Posterior cingulate gyrus (tissue), 11 donors: Measurements from ENCODE around the gene DNAH7.

Source experiments
- DNase-seq, 10 donors: peaks; one replicate each; pipeline versions ENCODE4 v3.0.0 to v3.0.0-alpha.2; 2020 to 2021; ENCODE audit warnings: mixed read lengths in 3 of 10
- intact Hi-C: fragments of 100-400 bp; cut with DNase I; formaldehyde crosslinking; loops from one replicate; pipeline ENCODE4 v1.15.1; 2023

Gene DNAH7

DNA sequence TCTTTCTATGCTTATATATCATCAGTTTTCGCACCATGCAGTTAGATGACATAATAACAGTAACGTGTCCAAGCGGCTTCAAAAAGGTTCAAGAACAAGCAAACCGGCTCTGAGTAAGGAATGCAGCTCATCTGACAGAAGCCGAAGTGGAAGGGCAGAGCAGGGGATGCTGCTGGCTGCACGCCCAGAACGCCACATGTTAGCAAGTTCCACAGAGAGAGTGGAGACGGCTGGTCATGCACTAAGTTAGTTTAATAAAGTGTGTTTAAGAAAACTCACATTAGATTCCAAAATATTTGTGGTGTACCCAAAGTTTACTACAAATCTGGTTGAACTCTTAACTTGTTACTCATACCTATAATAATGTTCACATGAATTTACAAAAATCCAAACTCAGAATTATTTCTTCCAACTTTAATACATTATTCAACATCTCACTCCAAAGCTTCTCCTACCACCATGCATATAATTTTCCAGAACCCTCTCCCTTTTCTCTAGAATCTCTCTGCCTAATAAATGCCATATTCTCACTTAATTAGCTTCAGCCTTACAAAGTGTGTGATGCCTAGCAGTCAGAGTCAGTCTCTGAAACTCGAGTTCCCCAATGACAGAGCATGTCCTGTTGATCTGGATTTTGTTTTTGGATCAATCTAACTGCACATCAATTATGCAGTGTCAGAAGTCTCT lies 170.0 kb downstream of the DNAH7 start:
- DNase-seq = peak; percentile 61 to 96 (median 82)
- intact Hi-C loops = no loop called here

DNA sequence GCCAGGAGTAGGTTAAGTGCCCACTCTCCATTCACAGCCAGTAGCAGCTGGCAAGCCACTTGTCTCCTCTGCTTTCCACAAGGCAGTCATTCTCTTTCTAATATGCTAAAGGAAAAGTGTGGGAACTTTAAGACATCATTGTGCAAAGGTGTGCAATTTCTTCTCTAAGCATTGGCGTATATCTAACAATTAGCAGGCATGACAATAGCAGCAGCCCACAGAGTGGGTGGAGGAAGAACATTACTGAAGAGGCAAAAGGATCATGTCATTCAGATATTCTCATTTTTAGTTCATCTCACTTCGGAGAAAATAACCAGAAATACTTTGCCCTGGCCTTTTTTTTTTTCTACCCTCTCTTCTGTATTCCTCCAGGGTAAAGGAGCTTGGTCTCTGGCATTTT lies 177.6 kb downstream of the DNAH7 start:
- intact Hi-C loops = no loop called here
- DNase-seq = no peak

DNA sequence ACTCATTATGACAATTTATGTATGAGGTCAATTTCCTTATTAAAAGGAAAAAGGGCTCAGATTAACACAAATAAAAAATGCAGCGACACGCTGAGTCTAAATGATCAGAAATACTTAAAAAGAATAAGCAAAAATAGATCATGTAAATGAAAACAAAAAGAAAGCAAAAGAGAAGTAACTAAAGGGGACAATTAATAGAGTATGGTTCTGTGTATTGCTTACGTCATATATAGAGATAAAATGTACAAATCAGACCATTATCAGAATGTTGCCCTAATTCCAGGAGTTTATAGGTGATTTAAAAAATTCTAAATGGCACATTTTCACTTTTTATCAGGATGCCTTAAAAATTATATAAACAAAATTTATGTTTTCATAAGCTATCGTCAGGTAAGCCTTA lies 189.5 kb downstream of the DNAH7 start:
- intact Hi-C loops = no loop called here
- no peak for DNase-seq

DNA sequence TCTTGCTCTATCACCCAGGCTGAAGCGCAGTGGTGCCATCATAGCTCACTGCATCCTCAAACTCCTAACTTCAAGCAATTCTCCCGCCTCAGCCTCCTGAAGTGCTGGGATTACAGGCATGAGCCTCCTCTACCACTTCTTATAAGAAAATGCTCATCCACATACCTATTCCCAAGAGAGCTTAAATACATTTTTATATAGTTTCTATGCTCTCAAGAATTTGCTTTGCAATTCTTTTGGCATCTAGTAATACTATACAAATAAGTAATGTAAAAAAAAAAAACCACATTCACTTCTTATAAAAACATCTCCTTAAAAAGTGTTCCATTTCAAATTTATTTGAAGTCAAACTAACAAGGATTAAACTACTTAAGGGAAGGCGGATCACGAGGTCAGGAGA lies 197.3 kb downstream of the DNAH7 start:
- DNase-seq = no peak
- intact Hi-C loops = no loop called here

DNA sequence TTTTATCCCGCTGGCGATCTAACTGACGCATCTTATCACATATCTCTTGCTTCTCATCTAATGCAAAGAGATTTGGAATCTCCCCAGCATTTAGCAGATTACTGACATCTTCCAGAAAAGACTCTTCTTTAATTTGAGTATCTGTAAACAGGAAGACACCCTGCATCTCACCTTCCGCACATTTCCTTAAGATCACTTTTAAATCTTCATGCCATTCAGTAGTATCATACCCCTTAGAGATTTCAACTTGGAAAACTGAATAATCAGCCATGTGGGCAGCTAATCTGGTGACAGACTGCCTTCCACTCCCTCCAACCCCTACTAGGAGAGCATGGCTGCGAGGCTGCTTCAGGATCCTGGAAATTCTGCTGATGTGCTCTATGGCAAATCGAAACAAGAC lies 204.3 kb downstream of the DNAH7 start:
- DNase-seq = no peak
- intact Hi-C loops = no loop called here

DNA sequence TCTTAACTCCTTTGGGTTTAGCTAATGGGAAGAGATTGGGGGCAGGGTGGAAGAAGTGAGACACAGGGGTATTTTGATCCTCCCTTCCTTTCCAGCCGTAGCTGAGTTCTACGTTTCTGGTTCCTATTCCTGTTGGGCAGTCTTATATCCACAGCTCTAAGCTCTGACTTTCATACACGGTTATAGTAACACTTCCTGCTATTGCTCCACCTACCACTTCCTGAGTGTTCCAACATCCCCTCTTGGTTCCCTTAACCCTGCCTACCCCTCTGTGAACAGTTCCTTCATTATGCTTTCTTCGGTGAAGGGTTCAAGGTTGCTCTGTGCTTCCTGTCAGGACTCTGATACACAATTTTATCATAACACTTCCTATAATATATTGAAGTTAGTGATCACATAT lies 205.1 kb downstream of the DNAH7 start:
- intact Hi-C loops = no loop called here
- no peak for DNase-seq

DNA sequence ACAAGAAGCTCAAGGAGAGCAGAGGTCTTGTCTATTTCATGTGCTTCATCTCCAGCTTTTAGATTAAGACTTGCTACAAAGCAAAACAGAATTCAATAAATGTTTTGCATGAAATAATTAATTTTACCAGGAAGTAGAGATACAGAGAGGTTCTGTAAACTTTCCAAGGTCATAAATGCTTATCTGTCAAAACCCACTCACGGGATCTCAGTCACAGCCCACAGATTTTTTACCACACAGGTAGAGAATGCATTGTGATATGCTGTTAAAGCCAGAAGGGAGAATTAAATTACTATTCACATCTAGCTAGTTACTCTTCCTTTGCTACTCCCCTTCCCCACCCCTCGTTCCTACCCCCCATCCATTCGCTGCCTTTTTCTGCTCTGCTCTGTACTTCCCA lies 205.5 kb downstream of the DNAH7 start:
- DNase-seq = no peak
- intact Hi-C loops = no loop called here

DNA sequence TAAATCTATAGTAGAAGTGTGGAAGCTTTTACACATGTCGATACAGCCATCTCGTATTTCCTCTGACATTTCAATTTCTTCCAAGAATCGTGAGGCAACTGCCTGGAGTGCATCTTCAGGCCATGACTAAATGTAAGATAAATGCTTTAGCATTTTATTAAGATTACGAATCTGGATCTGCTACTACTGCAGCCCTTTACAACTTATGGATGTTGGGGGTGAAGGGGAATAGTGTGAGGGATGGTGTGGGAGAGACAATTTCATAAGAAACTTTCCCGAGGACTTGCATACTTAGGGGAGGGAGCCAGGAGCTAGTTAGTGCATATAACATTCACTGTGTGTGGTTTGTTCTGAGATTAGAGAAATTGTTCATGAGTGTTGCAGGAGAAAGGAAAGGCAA lies 206.8 kb downstream of the DNAH7 start:
- intact Hi-C loops = no loop called here
- no peak for DNase-seq

DNA sequence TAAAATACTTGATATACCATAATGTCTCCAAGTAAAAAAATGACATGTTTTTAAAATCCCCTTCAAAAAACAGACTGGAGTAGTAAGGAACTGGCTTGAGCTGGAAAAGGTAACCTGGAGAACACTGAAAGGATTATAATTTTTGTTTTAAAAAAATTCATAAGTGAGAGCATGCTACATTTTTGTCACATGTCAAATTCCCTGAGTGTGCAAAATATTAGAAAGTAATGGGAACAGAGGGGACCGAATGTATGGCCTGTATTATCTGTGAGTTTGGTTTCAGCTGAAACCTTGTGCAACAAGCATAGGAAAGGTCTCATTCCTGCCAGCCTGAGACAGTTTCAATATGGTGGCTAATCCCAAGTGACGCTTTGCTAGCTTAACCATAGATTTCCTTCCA lies 209.1 kb downstream of the DNAH7 start:
- no peak for DNase-seq
- intact Hi-C loops = no loop called here

DNA sequence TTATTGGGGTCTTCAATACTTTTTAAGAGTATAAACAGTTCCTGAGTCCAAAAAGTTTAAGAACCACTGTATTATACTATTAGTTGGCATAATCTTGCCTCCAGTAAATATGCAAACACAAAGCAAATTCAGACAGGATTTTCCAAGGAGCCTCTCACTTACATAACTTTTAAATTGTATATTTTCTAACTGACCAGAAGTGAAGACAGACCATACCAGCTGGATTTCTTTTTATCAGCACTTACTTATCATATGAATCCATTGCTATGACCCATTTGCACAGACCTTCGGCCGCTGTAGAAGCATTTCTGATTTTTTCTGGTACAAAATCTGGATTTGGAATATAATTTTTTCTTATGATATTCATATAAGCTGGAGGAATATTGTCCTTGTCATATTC lies 211.5 kb downstream of the DNAH7 start:
- intact Hi-C loops = no loop called here
- no peak for DNase-seq

DNA sequence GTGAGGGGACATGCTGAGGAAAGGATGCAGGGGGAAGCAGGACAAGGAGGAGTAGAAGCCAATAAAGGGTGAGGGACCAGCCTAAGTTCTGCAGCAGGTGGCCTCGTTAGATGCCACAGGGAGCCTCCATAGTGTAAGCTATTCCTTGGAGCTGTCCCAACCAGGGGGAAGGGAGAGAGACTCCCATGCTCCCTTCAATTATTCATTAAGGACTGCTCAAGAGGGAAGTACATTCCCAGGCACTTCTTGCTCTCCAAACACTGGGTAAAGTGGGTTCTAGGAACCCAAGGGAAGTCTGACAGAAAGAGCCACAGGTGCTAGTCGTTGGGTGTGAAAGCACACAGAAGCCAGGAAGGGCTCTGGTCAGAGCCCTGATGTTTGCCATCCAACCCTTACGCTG lies 217.9 kb downstream of the DNAH7 start:
- DNase-seq = no peak
- intact Hi-C loops = no loop called here

DNA sequence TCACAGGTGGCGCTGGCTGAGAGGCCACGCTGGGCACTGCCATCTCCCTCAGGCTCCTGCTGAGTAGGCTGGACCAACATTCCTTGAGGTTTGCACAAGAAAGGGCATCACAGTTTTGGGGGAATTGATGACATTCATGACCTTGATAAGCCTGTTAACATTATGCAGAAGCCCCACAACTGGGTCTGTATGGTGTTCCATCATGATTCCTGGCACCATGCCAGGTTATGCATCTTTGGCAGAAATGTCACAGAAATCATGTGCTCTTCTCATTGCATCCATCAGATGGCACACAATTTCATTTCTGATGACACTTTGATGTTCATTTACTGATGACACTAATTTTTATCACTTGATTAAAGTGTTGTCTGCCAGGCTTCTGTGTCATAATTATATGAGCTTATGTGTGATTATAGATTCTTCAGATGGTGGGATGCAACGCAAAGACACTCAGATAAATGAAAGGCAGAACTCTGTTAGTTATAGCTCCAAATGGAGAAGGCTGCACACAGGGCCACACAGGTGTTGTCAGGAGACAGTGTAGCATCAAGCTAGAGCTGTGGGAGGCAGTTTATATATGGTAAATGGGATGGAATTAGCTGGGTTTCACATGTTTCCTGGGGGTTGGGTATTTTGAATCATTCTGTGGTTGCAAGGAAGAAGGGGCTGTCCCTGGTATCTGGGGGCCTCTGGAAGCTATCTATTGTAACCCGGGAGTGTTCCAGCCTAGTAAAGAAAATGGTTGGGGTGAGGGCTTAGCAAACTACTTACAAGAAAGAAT lies 220.3 kb downstream of the DNAH7 start:
- no peak for DNase-seq
- intact Hi-C loops = no loop called here

DNA sequence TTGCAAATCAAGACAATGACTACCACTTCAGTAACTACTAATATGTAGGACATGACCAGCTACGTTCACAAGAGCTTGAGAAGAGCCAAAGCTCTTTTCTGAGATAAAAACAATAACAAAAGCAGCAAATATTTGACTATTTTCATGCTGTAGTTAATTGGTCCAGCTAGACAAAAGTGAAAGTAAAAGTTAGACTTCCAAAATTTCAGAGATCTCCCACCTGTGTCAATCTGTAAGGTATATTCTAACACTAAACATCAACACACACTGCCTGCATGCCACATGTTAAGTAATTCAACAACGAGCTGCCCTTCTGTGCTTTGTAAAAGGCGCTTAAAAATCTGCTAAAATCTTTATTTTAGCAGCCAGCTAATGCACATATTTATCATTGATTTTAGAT lies 225.7 kb downstream of the DNAH7 start:
- no peak for DNase-seq
- intact Hi-C loops = no loop called here

DNA sequence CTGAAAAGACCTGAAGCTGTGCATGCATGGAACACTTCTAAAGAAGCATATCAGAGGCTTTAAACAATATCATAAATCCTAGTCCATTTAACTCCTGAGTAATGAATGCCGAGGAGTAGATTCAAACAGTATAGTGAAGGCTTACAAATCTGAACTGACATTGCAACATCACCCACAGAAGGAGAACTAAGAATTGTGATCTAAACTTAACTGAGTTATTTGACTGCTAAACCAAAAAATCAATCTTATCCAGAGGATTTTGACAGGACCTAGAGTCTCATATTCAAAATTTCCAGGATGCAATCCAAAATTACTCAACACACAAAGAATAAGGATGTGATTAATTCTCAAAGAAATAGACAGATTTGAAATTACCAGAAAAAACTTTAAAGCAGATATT lies 230.6 kb downstream of the DNAH7 start:
- no peak for DNase-seq
- intact Hi-C loops = no loop called here

DNA sequence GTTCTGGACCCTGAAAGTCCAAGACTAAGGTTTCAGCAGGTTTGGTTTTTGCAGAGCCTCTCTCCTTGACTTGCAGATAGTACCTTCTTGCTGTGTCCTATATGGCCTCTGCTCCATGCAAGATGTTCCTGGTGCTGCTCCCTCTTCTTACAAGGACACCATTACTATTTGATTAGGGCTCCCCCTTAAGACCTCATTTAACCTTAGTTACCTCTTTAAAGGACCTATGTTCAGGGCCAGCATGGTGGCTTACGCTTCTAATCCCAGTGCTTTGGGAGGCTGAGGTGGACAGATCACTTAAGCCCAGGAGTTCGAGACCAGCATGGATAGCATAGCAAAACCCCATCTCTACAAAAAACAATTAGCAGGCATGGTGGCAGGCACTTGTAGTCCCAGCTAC lies 232.6 kb downstream of the DNAH7 start:
- intact Hi-C loops = no loop called here

DNA sequence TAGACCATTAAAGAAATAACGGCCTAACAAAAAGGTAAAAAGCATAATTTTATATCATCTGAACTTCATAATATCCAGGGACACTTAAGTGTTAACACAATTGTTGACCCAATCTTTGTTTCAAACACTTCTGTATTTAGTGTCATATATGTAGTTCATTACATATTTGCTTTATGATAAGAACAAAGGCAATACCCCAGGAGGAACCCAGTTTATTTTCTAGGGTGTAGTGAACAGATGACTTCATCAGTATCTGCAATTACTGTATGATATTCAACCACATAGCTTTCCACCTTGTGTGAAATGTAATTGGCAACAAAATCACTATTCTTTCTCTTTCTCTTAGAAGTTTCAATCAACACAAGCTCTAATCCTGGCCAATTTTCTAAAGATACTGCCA lies 233.8 kb downstream of the DNAH7 start:
- DNase-seq = no peak
- intact Hi-C loops = no loop called here

More for the DNA sequence above, 232.6 kb downstream of the DNAH7 start:
- DNase-seq = no peak

DNA sequence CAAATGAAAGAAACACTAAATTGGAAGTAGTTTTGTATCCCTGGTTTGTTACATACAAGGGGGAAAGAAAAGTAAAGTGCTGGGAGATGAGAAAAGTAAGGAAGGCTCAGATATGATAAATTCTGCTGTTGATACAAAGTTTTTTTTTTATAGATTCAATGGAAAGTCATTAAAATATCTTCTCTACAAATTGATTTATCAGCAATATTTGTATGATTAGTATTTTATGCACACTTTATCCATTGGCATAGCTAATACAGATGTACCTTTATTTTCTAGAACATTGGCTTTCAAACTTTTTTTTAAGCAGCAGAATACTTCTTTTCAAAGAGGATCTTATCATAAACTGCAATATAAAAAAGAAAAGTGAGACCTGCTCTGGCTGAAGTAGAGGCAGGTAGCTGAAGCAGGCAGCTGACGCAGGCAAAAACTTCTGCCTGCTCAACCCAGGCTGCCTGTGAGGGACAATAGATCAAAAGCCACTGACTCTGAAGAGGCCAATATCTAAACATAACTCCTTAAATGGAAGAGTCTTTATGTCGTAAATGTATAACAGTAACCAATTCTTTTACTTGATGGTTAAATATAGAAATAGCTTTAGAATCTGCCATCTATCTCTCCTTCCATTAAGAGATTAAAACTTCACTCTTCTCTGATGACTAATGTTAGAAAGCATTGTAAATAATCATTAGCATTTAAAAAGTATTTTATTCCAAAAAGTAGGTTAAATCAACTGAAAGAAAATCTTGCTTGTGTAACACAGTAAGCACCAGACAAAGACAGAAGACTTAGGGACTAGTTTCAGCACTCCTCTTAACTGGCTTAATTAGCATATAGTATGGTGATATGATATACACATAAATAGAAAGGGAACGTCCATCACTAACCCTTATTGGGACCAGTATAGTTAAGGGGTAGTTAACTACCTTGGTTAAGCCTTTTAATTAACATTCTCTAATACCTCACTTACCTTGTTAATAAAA lies 237.4 kb downstream of the DNAH7 start:
- intact Hi-C loops = no loop called here

DNA sequence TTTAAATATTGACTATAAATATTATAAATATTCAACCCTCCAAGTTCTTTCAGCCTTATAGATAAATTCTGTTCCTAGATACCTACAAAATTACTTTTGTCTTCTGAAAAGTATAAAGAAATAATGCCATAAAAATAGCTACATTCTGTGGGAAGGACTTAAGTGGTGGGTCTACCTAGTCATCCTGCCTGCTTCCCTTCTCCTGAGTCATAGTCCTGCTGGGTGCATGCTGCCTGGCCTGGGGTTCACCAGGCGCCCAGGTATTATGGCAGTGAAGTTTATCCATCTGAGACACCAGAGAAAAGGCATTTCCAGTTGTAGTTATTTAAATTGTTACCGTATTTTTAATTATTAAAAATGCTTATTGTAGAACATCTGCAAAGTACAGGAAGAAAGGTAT lies 244.2 kb downstream of the DNAH7 start:
- intact Hi-C loops = no loop called here

More for the DNA sequence above, 237.4 kb downstream of the DNAH7 start:
- DNase-seq = no peak

DNA sequence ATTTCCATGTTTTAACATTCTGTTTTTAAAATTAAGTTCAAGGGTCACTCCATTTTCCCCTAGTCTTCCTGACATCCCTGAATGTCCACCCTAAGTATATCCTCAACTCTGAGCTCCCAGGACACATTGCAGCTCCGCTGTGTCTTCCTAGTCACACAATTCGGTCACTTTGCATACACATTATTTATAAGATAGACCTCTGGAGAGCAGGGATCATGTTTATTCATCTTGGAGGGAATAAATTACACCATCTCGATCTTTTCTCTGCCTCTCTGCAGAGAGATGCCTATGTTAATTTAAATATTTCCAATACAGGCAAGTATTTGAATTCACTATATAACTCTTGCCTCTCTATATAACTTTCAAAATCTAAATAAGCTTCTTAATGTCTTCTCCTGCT lies 245.4 kb downstream of the DNAH7 start:
- intact Hi-C loops = no loop called here
- DNase-seq = no peak

More for the DNA sequence above, 244.2 kb downstream of the DNAH7 start:
- DNase-seq = no peak

DNA sequence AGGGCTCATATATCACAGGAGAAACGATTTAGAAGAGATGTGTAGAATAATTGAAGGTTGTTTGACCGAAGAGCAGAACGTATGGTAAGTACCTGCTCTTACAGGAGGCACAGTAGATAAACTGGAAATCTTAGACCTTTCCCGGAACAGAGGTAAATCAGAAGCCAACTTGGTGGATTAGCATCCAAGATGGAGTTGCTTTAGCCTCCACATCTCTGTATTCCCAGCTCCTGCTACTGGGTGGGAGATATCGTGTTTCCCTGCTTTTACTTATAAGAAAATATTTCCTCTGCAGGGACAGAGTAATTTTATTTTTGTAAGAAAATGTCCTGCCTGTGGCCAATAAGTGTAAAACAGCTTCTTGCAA lies 247.1 kb downstream of the DNAH7 start:
- no peak for DNase-seq
- intact Hi-C loops = no loop called here

DNA sequence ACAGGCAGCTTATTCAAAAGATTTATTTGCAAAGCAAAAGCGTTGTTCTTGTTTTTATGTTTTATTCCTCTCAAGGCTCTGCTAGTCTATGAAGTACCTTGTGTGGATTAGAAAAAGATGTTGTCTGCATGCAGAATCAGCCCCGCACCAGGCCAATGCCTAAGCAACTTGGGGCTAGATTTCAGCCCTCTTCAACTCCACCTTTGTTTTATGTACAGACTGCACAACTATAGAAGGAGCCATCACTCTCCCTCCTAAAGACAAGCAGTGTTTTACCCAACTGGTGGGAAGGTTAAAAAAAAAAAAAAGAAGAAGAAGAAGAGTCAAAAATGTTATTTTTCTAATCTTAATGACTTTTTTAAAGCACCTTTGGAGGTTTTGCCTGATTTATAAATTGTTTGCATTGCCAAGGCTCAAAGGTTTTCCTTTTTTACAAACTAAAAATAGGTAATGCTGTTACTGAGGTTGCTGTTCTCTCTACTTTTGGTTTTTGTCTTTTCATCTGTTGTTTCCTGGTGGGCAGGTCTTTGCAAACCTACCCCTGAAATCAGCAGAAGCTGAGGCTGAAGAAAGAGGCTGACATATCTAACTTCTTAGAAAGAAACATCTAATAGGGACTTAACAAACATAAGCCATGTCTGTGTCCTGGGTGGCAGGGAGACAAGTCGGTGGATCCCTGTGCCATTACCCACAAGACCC lies 247.6 kb downstream of the DNAH7 start:
- intact Hi-C loops = no loop called here
- DNase-seq = no peak
